Lung (tissue), 12 donors: ENCODE data around the gene VAPA. TPM values are rescaled to one million over a fixed set of nuclear protein-coding genes. Genes with fewer than 3 reads are reported as not detected.
"Not testable (repeated sequence)": the region's sequence is repeated elsewhere in the genome, so short reads cannot be mapped to it uniquely, and the experiment has no call there.

Experiments
- ATAC-seq: fragments of 200-7000 bp; cut with Tn5 transposase; one replicate; pipeline ENCODE4 v1.9.1; 2020; ENCODE audit warnings: moderate number of reproducible peaks; ENCODE audit not compliant: insufficient read depth, low FRiP score
- DNase-seq, 3 donors: peaks; one replicate each; pipeline ENCODE4 v3.0.0-alpha.2; 2013 to 2017
- H3K27ac ChIP-seq, 2 donors: one replicate each; pipeline ENCODE4 v1.5.1; 2013; ENCODE audit warnings: mild to moderate bottlenecking in 2 of 2, moderate library complexity in 2 of 2, control low read depth in 1 of 2, inconsistent platforms in 1 of 2, low read depth in 1 of 2, low read length in 1 of 2
- H3K27me3 ChIP-seq, 3 donors: one replicate each; pipeline ENCODE4 v1.5.1; 2013; ENCODE audit warnings: low read length in 2 of 3; ENCODE audit not compliant: control insufficient read depth in 3 of 3, insufficient read depth in 3 of 3
- H3K36me3 ChIP-seq, 4 donors: one replicate each; pipeline ENCODE4 v1.5.1; 2013; ENCODE audit warnings: low read length in 4 of 4, mild to moderate bottlenecking in 1 of 4, moderate library complexity in 1 of 4; ENCODE audit not compliant: control insufficient read depth in 4 of 4, insufficient read depth in 4 of 4
- H3K4me1 ChIP-seq, 5 donors: one replicate each; pipeline ENCODE4 v1.5.1; 2013; ENCODE audit warnings: low read length in 5 of 5, mild to moderate bottlenecking in 2 of 5, moderate library complexity in 1 of 5; ENCODE audit not compliant: control insufficient read depth in 5 of 5, insufficient read depth in 5 of 5
- H3K4me3 ChIP-seq: one replicate; pipeline ENCODE4 v1.5.1; 2013; ENCODE audit warnings: mild to moderate bottlenecking, control low read depth, moderate library complexity
- H3K9ac ChIP-seq, 2 donors: one replicate each; pipeline ENCODE4 v1.5.1; 2013; ENCODE audit warnings: low read length in 2 of 2, control low read depth in 1 of 2; ENCODE audit not compliant: insufficient read depth in 1 of 2
- H3K9me3 ChIP-seq, 4 donors: one replicate each; pipeline ENCODE4 v1.5.1; 2013; ENCODE audit warnings: low read length in 3 of 4, mild to moderate bottlenecking in 1 of 4, moderate library complexity in 1 of 4; ENCODE audit not compliant: control insufficient read depth in 4 of 4, insufficient read depth in 3 of 4
- WGBS, 2 donors: extraction: QIAGEN DNeasy Blood & Tissue Kit; methylation state at CpG; one replicate each; pipeline ENCODE4 v1.1.7; 2013; 5-methylcytosine and 5-hydroxymethylcytosine counted together
- polyA plus RNA-seq, 2 donors: library from polyadenylated mRNA; stranded (reverse); fragments of 200-250 nt; gene quantifications; one replicate each; pipeline ENCODE4 v1.2.1, GENCODE V29; 2013
- total RNA-seq, 2 donors: library from RNA; depleted of rRNA in 1 of 2; stranded (reverse); fragments of >200 nt in 1 of 2; gene quantifications; one replicate each; pipeline ENCODE4 v1.2.1, GENCODE V29; 2014 to 2021
- TF ChIP-seq, protein P1 (sequence below): IDR thresholded peaks from 2 replicates; pipeline ENCODE4 v1.5.1; 2012; ENCODE audit warnings: mild to moderate bottlenecking; ENCODE audit errors: control extremely low read depth, extremely low read depth
- donor health status: control.
- donor health status: control.
- donor health status: Bipolar disorder and iron deficiency.
- donor health status: healthy.
- donor health status: DM: yes; HTN: yes; CAD: no.

Gene VAPA
- total and polyA plus RNA-seq, 4 donors: 143 to 351 (median 248) TPM

DNA sequence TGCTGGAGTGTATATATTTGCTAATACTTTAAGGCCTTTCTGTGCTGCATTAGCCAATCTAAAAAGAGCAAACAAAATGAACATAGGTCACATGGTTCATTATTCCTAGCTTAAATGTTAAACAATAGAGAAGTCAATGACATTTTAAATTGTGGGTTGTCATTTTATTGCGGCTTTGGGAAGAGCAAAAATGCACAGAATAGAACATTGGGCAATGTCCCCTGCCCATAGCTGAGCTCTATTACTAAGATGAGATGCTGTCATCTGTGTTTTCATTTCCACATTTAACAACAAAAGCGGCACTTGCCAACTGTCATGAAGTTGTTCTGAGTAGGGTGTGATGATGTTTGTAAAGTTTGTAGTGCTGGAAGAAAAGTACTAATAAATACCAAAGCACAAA, 3.2 kb upstream of the VAPA start:
- no peaks in the 10 kb centered on the region for H3K9me3 ChIP-seq
- ATAC-seq (no peak), DNase-seq (no peak)
- WGBS, 2 donors: 80 to 82% methylated on average over 2 of the region's 2 CpGs
- peaks cover 0 to 5% (median 0%) of the 10 kb centered on the region in 4 donors for H3K36me3 ChIP-seq
- TF ChIP-seq, protein P1, sequence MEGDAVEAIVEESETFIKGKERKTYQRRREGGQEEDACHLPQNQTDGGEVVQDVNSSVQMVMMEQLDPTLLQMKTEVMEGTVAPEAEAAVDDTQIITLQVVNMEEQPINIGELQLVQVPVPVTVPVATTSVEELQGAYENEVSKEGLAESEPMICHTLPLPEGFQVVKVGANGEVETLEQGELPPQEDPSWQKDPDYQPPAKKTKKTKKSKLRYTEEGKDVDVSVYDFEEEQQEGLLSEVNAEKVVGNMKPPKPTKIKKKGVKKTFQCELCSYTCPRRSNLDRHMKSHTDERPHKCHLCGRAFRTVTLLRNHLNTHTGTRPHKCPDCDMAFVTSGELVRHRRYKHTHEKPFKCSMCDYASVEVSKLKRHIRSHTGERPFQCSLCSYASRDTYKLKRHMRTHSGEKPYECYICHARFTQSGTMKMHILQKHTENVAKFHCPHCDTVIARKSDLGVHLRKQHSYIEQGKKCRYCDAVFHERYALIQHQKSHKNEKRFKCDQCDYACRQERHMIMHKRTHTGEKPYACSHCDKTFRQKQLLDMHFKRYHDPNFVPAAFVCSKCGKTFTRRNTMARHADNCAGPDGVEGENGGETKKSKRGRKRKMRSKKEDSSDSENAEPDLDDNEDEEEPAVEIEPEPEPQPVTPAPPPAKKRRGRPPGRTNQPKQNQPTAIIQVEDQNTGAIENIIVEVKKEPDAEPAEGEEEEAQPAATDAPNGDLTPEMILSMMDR: no peak
- H3K4me3 ChIP-seq: no peak overlapping the region
- no peak overlapping the region for H3K27ac ChIP-seq
- H3K27me3 ChIP-seq: peaks cover 0 to 9% (median 0%) of the 10 kb centered on the region in 3 donors
- H3K4me1 ChIP-seq: peaks cover 0 to 6% (median 0%) of the 10 kb centered on the region in 5 donors
- no peak overlapping the region for H3K9ac ChIP-seq

DNA sequence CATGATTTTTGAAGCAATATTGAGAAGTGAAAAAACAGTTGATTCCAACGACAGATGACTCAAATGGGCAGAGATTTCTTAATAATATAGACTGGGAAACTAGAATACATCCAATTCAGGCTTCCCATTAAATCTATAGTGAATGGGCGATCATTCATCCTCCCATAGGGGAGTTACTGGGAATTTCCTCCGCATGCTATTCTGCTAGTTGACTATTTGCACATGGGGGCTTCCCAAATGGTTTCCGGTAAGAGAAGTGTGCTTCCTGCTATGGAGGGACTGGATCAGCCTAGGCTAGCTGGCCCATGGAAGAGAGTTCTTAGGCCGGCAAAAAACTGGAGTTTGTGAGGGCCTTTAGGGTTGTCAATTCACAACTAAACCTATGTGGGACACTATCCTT, 2.6 kb upstream of the VAPA start:
- WGBS, 2 donors: 91 to 95% methylated on average over 5 of the region's 5 CpGs
- peaks cover 0 to 11% (median 3%) of the 10 kb centered on the region in 5 donors for H3K4me1 ChIP-seq
- peaks cover 0 to 9% (median 0%) of the 10 kb centered on the region in 3 donors for H3K27me3 ChIP-seq
- H3K27ac ChIP-seq: no peak overlapping the region
- no peaks in the 10 kb centered on the region for H3K9me3 ChIP-seq
- no peak overlapping the region for H3K4me3 ChIP-seq
- peaks cover 0 to 5% (median 0%) of the 10 kb centered on the region in 4 donors for H3K36me3 ChIP-seq
- no peak for ATAC-seq
- no peak overlapping the region for H3K9ac ChIP-seq
- TF ChIP-seq, protein P1: no peak
- no peak for DNase-seq

DNA sequence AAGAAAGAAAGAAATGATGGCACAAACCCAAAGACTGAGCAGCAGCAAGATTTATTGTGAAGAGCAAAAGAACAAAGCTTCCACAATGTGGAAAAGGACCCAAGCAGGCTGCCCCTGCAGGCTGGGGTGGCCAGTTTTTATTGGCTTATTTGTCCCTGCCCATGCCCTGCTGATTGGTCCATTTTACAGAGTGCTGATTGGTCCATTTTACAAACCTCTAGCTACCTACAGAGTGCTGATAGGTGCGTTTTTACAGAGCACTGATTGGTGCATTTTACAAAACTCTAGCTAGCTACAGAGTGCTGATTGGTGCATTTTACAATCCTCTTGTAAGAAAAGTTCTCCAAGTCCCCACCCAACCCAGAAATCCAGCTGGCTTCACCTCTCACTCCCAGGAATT, 1.5 kb upstream of the VAPA start:
- 97 to 100% methylated on average over 1 of the region's 1 CpG for WGBS, 2 donors
- DNase-seq, H3K27me3 ChIP-seq, H3K9me3 ChIP-seq, H3K36me3 ChIP-seq, H3K9ac ChIP-seq, H3K4me3 ChIP-seq, ATAC-seq: not testable (repeated sequence)
- Histone ChIP-seq H3K4me1 (peaks cover 1 to 18% (median 7%) of the 10 kb centered on the region in 5 donors), H3K27ac (peak overlapping the region in 1 of 2 donors; percentile 17)

DNA sequence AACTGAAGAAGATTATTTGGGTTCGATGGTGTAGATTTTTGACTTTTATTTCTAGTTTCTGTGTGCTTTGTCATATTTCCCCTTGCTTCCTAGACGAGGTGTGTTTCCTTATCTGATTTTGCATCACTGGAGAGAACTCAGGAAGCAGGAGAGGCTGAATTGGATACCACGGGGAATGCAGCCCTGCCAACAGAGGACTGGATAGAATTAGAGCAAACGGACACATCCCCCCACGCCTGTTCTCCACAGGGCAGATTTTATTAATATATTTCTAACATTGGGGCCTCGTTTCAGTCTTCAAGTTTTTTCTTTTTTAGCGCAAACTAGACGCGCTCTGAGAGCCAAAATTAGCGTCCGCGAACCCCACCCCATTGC, 678 bp upstream of the VAPA start:
- ATAC-seq (peak; percentile 4), DNase-seq (no peak)
- Histone ChIP-seq H3K9me3 (no peaks in the 10 kb centered on the region), H3K27ac (peak overlapping the region; percentile 81 to 99), H3K9ac (no peak overlapping the region), H3K27me3 (peaks cover 0 to 6% (median 0%) of the 10 kb centered on the region in 3 donors), H3K36me3 (peaks cover 0 to 5% (median 0%) of the 10 kb centered on the region in 4 donors), H3K4me1 (peaks cover 2 to 19% (median 7%) of the 10 kb centered on the region in 5 donors), H3K4me3 (no peak overlapping the region)
- WGBS, 2 donors: 6% methylated on average over 12 of the region's 12 CpGs
- TF ChIP-seq, protein P1: no peak
